ENCODE data around the gene MYH7.
"Not testable (repeated sequence)": the region's sequence is repeated elsewhere in the genome, so short reads cannot be mapped to it uniquely, and the experiment has no call there.

The MYH7 gene

DNA sequence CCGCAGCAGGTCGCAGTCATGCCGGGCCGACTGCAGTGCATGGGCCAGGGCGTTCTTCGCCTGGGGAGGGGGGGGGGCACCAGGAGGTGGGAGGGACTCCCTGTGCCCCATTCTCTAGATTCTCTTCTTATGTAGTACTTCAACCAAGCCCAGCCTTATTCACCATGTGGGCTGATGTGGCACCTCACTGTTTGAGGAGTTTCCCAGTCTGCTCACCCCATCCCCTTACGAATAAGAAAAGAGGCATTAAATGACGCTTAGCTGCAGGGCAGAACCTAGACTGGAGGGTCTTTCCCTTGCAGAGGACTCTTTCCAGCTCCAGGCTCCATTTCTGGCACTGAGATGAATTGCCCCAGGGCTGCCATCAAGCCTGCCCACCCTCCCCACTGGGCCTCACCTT, 46.5 kb downstream of the MYH7 start:
- Histone ChIP-seq H3K36me3 (ENCODE audit: control insufficient read depth, insufficient read depth, low read length) (no peaks in the 10 kb centered on the region), H3K4me1 (ENCODE audit: control insufficient read depth, insufficient read depth, low read length, poor library complexity, severe bottlenecking) (no peaks in the 10 kb centered on the region), H3K4me3 (ENCODE audit: insufficient read depth, low read depth, low read length, poor library complexity, severe bottlenecking) (no peak overlapping the region), H3K27me3 (replicated peaks; ENCODE audit: control insufficient read depth, insufficient read depth, low read length, poor library complexity, severe bottlenecking) (no peaks in the 10 kb centered on the region), H3K9me3 (ENCODE audit: control insufficient read depth, low read length) (no peaks in the 10 kb centered on the region), H3K27ac (ENCODE audit: insufficient read depth, low read length, poor library complexity, severe bottlenecking) (no peak overlapping the region)
- no peak for DNase-seq

- no peaks in the 10 kb centered on the region for H3K36me3 ChIP-seq (ENCODE audit: control insufficient read depth, insufficient read depth, low read length)
- no peak overlapping the region for H3K4me3 ChIP-seq (ENCODE audit: insufficient read depth, low read depth, low read length, poor library complexity, severe bottlenecking)
- no peaks in the 10 kb centered on the region for H3K27me3 ChIP-seq (replicated peaks; ENCODE audit: control insufficient read depth, insufficient read depth, low read length, poor library complexity, severe bottlenecking)
- H3K4me1 ChIP-seq (ENCODE audit: control insufficient read depth, insufficient read depth, low read length, poor library complexity, severe bottlenecking), result no peaks in the 10 kb centered on the region
- no peaks in the 10 kb centered on the region for H3K9me3 ChIP-seq (ENCODE audit: control insufficient read depth, low read length)
- no peak for DNase-seq
- H3K27ac ChIP-seq (ENCODE audit: insufficient read depth, low read length, poor library complexity, severe bottlenecking), result no peak overlapping the region
Observed at GRCh38 chr14:23387916-23388882, 47.3 kb downstream of the MYH7 start.

GRCh38 chr14:23386999-23387398, 48.5 kb downstream of the MYH7 start:
- Histone ChIP-seq H3K4me1 (ENCODE audit: control insufficient read depth, insufficient read depth, low read length, poor library complexity, severe bottlenecking) (no peaks in the 10 kb centered on the region), H3K4me3 (ENCODE audit: insufficient read depth, low read depth, low read length, poor library complexity, severe bottlenecking) (no peak overlapping the region), H3K36me3 (ENCODE audit: control insufficient read depth, insufficient read depth, low read length) (no peaks in the 10 kb centered on the region), H3K27ac (ENCODE audit: insufficient read depth, low read length, poor library complexity, severe bottlenecking) (no peak overlapping the region), H3K9me3 (ENCODE audit: control insufficient read depth, low read length) (no peaks in the 10 kb centered on the region), H3K27me3 (replicated peaks; ENCODE audit: control insufficient read depth, insufficient read depth, low read length, poor library complexity, severe bottlenecking) (no peaks in the 10 kb centered on the region)
- DNase-seq, result no peak

- not testable (repeated sequence) for H3K9me3 ChIP-seq (ENCODE audit: control insufficient read depth, low read length); H3K27me3 ChIP-seq (replicated peaks; ENCODE audit: control insufficient read depth, insufficient read depth, low read length, poor library complexity, severe bottlenecking); H3K4me1 ChIP-seq (ENCODE audit: control insufficient read depth, insufficient read depth, low read length, poor library complexity, severe bottlenecking); H3K27ac ChIP-seq (ENCODE audit: insufficient read depth, low read length, poor library complexity, severe bottlenecking); DNase-seq; H3K4me3 ChIP-seq (ENCODE audit: insufficient read depth, low read depth, low read length, poor library complexity, severe bottlenecking); H3K36me3 ChIP-seq (ENCODE audit: control insufficient read depth, insufficient read depth, low read length)
Observed at GRCh38 chr14:23386266-23386657, 49.2 kb downstream of the MYH7 start.

DNA sequence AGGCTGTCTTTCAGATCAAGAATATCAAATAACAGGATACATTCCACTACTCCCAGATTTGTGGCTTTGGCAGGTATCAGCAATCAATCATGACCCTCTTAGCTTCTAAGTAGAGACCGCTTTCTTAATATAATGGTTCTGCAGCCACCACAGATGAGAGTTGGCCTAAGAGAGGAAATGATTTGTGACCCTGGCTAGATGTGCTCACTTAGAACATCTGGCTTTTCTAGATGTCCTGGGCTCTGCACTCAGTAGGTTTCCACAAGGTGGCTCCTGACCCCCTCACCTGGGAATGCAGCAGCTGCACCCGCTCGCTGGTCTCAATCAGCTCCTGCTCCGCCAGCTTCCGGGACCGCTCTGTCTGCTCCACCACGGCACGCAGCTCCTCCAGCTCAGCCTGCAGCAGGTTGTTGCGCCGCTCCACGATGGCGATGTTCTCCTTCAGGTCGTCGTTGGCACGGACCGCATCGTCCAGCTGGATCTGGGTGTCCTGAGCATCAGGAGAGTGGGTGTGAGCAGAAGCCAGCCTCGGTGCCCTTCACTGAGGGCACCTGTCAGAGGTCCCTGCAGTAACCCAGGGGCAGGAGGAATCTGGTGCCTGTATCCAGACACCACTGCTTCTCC, 49.7 kb downstream of the MYH7 start:
- DNase-seq, result no peak
- H3K27me3 ChIP-seq (replicated peaks; ENCODE audit: control insufficient read depth, insufficient read depth, low read length, poor library complexity, severe bottlenecking), result no peaks in the 10 kb centered on the region
- no peaks in the 10 kb centered on the region for H3K9me3 ChIP-seq (ENCODE audit: control insufficient read depth, low read length)
- no peak overlapping the region for H3K4me3 ChIP-seq (ENCODE audit: insufficient read depth, low read depth, low read length, poor library complexity, severe bottlenecking)
- no peaks in the 10 kb centered on the region for H3K36me3 ChIP-seq (ENCODE audit: control insufficient read depth, insufficient read depth, low read length)
- no peak overlapping the region for H3K27ac ChIP-seq (ENCODE audit: insufficient read depth, low read length, poor library complexity, severe bottlenecking)
- no peaks in the 10 kb centered on the region for H3K4me1 ChIP-seq (ENCODE audit: control insufficient read depth, insufficient read depth, low read length, poor library complexity, severe bottlenecking)

DNA sequence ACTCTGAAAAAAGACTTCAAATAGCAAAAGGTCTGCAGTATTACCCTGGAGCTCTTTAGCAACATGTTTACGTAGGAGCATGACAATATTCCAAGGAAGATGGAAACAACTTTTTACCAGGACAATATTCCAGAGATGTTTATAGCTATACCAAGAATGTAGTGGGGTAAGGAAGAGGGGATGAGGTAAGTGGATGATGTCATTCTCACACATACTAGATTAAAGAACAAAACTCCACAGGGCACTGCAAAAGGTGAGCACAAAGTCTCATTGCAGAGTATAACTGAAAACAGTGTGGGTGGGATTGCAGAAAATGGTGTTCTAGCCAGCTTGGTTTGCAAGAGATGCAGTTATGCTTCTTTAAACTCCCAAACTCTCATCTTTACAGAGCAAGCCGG, 50.2 kb downstream of the MYH7 start:
- Histone ChIP-seq H3K27ac (ENCODE audit: insufficient read depth, low read length, poor library complexity, severe bottlenecking) (no peak overlapping the region), H3K36me3 (ENCODE audit: control insufficient read depth, insufficient read depth, low read length) (no peaks in the 10 kb centered on the region), H3K4me3 (ENCODE audit: insufficient read depth, low read depth, low read length, poor library complexity, severe bottlenecking) (no peak overlapping the region), H3K27me3 (replicated peaks; ENCODE audit: control insufficient read depth, insufficient read depth, low read length, poor library complexity, severe bottlenecking) (no peaks in the 10 kb centered on the region), H3K9me3 (ENCODE audit: control insufficient read depth, low read length) (no peaks in the 10 kb centered on the region), H3K4me1 (ENCODE audit: control insufficient read depth, insufficient read depth, low read length, poor library complexity, severe bottlenecking) (no peaks in the 10 kb centered on the region)
- DNase-seq, result no peak

DNA sequence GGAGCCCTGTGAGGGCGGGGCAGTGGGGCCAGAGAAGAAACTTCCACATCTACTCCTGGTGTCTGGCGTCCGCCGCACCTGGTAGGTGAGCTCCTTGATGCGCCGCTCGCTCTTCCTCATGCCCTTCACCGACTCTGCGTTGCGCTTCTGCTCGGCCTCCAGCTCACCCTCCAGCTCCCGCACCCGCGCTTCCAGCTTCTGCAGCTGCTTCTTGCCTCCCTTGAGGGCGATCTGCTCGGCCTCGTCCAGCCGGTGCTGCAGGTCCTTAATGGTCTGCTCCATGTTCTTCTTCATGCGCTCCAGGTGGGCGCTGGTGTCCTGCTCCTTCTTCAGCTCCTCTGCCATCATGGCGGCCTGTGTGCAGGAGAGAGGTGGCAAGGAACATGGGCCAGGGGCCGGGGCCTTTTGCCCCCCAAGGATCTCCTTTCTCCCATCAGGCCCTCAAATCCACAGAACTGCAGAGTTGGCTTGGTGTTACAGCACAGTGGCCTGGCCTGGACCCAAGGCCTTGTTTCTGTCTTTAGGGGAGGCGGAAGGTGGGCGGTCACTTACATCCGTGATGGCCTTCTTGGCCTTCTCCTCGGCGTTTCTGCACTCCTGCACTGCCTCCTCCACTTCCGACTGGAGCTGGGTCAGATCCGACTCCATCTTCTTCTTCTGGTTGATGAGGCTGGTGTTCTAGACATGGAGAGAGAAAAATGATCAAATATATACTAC, 50.9 kb downstream of the MYH7 start:
- Histone ChIP-seq H3K36me3 (ENCODE audit: control insufficient read depth, insufficient read depth, low read length) (no peaks in the 10 kb centered on the region), H3K27ac (ENCODE audit: insufficient read depth, low read length, poor library complexity, severe bottlenecking) (no peak overlapping the region), H3K27me3 (replicated peaks; ENCODE audit: control insufficient read depth, insufficient read depth, low read length, poor library complexity, severe bottlenecking) (no peaks in the 10 kb centered on the region), H3K4me1 (ENCODE audit: control insufficient read depth, insufficient read depth, low read length, poor library complexity, severe bottlenecking) (no peaks in the 10 kb centered on the region), H3K4me3 (ENCODE audit: insufficient read depth, low read depth, low read length, poor library complexity, severe bottlenecking) (no peak overlapping the region), H3K9me3 (ENCODE audit: control insufficient read depth, low read length) (no peaks in the 10 kb centered on the region)
- no peak for DNase-seq

DNA sequence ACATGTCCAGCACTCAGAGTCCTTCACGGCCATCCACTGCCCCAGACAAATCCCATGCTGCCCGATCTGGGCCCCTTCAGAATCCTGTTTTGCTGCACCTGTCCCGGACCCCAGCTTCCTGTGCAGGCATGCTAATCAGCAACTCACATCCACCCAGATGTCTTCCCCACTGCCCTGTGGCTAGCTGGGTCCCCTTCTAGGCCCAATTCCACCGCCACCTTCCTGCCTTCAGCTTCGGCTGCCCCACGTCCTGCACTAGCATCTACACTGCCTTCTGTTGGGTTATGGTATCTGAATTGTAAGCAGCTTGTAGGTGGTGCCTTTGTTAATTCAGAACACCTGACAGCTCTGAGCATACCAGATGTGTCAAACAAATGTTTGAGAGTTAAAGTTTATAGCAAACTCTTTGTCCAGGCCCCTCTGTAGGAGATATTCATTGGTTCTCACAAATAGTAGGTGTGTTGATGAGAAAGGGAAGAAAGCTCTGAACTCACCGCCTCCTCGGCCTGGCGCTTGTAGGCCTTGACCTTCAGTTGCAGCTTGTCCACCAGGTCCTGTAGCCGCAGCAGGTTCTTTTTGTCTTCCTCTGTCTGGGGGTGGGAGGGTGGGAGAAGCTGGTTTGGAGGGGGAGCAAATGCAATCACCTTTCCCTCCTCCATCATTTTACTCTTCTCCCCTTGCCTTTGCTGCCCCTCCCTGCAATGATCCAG, 52.6 kb downstream of the MYH7 start:
- no peak for DNase-seq
- H3K9me3 ChIP-seq (ENCODE audit: control insufficient read depth, low read length), result no peaks in the 10 kb centered on the region
- no peak overlapping the region for H3K27ac ChIP-seq (ENCODE audit: insufficient read depth, low read length, poor library complexity, severe bottlenecking)
- H3K27me3 ChIP-seq (replicated peaks; ENCODE audit: control insufficient read depth, insufficient read depth, low read length, poor library complexity, severe bottlenecking), result no peaks in the 10 kb centered on the region
- no peak overlapping the region for H3K4me3 ChIP-seq (ENCODE audit: insufficient read depth, low read depth, low read length, poor library complexity, severe bottlenecking)
- no peaks in the 10 kb centered on the region for H3K36me3 ChIP-seq (ENCODE audit: control insufficient read depth, insufficient read depth, low read length)
- H3K4me1 ChIP-seq (ENCODE audit: control insufficient read depth, insufficient read depth, low read length, poor library complexity, severe bottlenecking), result no peaks in the 10 kb centered on the region

DNA sequence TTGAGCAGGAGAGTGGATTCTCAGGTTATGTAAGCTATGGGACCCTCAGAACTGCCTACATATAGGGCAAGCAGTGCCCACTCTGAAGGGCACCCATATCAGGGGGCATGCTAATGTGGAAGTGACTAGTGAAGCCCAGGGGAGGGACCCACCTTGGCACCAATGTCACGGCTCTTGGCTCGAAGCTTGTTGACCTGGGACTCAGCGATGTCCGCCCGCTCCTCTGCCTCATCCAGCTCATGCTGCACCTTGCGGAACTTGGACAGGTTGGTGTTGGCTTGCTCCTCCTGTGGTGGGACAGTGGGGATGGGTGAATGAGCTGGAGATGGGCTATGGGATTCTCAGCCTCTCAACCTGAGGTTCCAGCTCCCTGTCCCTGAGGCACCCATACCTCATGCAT, 53.2 kb downstream of the MYH7 start:
- no peak overlapping the region for H3K27ac ChIP-seq (ENCODE audit: insufficient read depth, low read length, poor library complexity, severe bottlenecking)
- DNase-seq, result no peak
- no peaks in the 10 kb centered on the region for H3K36me3 ChIP-seq (ENCODE audit: control insufficient read depth, insufficient read depth, low read length)
- no peaks in the 10 kb centered on the region for H3K9me3 ChIP-seq (ENCODE audit: control insufficient read depth, low read length)
- no peak overlapping the region for H3K4me3 ChIP-seq (ENCODE audit: insufficient read depth, low read depth, low read length, poor library complexity, severe bottlenecking)
- H3K4me1 ChIP-seq (ENCODE audit: control insufficient read depth, insufficient read depth, low read length, poor library complexity, severe bottlenecking), result no peaks in the 10 kb centered on the region
- no peaks in the 10 kb centered on the region for H3K27me3 ChIP-seq (replicated peaks; ENCODE audit: control insufficient read depth, insufficient read depth, low read length, poor library complexity, severe bottlenecking)

Data from effector memory CD4-positive, alpha-beta T cell (primary cell).